GM20000 (cell line): ENCODE measurements around the gene MAP3K12.

Source experiments
- DNase-seq: peaks from one replicate; pipeline ENCODE4 v3.0.0; 2012; ENCODE audit warnings: low spot score
- TF ChIP-seq, protein P1 (sequence below): IDR thresholded peaks from 2 replicates; pipeline ENCODE4 v1.5.1; 2012; ENCODE audit warnings: mild to moderate bottlenecking, control low read depth; ENCODE audit errors: extremely low read depth, missing control alignments

The MAP3K12 gene

DNA sequence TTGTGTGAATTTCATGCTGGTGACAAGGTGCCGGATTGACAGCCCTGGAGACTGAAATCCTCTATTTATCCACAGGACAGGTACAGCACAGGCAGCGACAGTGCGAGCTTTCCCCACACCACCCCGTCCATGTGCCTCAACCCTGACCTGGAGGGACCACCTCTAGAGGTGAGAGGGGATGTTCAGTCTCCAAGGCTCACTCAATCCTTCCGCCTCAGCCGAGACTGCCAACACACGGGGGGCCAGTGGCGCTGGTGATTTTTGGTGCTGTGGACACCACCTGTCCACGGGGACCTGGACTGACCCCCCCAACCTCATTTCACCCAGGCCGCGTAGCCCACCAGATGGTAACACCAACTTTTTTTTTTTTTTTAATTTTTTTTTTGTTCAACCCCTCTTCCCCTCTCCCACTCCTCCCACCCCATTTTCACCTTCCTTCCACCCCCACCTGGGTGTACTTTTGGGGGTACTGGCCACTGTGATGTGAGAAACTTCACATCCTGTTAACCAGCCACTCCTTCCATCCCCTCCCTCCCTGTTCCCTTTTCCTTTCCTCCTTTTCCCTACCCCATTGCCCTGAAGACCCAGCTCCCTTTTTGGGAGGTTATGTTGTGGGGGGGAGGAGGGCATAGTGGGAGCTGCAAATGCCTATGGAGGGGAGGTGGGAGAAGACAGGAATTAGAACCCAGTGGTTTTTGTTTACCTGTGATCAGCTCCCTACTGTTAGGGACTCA lies 34.4 kb downstream of the MAP3K12 start:
- no peak for DNase-seq
- TF ChIP-seq, protein P1, sequence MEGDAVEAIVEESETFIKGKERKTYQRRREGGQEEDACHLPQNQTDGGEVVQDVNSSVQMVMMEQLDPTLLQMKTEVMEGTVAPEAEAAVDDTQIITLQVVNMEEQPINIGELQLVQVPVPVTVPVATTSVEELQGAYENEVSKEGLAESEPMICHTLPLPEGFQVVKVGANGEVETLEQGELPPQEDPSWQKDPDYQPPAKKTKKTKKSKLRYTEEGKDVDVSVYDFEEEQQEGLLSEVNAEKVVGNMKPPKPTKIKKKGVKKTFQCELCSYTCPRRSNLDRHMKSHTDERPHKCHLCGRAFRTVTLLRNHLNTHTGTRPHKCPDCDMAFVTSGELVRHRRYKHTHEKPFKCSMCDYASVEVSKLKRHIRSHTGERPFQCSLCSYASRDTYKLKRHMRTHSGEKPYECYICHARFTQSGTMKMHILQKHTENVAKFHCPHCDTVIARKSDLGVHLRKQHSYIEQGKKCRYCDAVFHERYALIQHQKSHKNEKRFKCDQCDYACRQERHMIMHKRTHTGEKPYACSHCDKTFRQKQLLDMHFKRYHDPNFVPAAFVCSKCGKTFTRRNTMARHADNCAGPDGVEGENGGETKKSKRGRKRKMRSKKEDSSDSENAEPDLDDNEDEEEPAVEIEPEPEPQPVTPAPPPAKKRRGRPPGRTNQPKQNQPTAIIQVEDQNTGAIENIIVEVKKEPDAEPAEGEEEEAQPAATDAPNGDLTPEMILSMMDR, result no peak

DNA sequence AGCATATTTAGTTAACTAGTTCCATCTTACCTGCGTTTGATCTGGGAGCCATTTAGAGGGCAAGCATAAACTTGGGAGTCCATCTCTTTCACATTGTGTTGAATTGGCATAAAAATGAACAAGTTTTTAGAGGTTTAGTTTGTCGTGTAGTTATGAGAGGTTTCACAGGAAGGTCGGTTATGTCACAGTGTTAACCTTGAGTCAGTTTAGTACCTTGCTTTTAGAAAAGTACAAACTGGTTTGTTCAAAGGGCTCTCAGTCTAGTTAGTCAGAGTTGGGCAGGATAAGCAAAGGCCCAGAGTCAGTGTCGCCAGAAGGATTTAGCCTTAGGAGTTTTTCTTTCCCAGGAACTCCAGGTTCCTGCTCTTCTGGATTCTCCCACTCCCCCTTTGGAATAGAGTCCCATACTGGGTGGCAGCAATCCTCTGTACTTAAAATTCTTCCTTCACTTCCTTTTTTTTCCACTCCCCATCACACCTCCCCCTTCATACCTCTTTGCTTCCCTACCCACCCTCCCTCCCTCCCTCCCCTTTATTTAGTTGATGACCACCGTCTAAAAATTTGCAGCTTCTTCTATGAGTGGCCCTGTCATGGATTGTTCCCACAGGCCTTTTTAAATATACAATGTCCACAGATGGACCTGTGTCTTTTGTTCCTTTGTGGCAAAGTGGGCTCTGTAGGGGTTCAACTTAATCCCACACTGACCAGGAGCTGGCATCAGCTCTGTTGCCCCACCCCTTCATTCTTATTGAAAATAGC lies 35.3 kb downstream of the MAP3K12 start:
- TF ChIP-seq, protein P1, result no peak
- no peak for DNase-seq

DNA sequence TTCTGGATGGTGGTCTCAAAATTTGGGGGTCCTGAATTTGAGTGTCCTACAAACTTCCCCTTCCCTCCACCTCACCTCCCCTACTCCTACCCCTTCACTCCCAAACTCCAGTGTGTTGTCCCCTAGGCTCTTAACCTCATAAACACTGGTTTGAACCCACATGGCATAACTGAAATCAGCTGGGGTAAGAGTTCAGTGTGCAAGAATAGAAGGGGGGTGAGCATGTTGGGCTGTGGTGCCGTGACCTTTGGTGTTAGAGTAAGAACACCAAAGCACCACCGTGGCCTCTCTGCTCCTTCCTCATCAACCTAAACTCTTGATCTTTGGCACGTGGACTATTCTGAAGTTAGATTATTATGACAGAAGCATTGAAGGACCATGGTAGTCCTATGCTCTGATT lies 36.3 kb downstream of the MAP3K12 start:
- TF ChIP-seq, protein P1, result no peak
- no peak for DNase-seq

DNA sequence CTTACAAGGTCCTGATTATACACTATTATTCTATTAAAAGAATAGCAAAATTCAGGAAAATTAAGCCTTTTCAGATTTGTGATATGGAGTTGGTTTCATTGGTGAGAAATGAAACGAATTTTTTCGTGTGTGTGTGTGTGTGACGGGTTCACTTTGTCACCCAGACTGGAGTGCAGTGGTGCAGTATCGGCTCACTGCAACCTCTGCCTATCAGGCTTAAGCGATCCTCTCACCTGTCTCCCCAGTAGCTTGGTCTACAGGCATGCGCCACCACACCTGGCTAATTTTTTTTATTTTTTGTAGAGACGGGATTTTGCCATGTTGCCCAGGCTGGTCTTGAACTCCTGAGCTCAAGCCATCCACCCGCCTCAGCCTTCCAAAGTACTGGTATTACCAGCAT lies 37.7 kb downstream of the MAP3K12 start:
- TF ChIP-seq, protein P1, result no peak

DNA sequence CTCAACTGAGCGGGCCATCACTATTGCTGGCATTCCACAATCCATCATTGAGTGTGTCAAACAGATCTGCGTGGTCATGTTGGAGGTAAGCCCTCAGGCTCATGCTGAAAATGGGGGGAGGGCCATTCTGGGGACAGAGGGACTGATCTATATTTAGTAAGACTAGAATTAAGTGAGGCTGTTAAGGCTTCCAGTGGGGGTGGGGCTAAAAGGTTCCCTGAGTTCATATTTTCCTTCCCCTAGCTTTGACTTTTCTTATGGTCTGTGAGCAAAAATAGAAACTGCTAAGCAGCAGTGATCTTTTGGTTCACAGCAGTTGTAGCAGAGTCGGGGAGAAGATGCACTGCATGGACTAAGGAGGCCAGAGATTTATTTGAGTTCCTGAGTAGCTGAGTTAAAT lies 38.2 kb downstream of the MAP3K12 start:
- DNase-seq, result no peak
- TF ChIP-seq, protein P1, result no peak

More for the DNA sequence above, 37.7 kb downstream of the MAP3K12 start:
- DNase-seq, result no peak

DNA sequence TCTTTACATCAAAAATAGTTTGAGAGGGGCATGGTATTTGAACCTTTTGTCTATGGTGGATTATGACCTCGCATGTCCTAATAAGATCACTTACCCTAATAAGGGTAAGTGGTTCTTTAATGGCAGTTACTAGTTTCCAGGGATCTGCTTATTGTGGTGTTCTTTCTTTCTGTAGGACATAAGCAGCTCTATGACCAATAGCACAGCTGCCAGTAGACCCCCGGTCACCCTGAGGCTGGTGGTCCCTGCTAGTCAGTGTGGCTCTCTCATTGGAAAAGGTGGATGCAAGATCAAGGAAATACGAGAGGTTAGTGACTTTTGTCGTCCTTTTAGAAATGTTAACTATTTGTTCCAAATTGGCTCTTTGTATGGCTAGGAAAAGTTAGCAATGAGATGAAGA lies 40.2 kb downstream of the MAP3K12 start:
- TF ChIP-seq, protein P1, result no peak
- no peak for DNase-seq

DNA sequence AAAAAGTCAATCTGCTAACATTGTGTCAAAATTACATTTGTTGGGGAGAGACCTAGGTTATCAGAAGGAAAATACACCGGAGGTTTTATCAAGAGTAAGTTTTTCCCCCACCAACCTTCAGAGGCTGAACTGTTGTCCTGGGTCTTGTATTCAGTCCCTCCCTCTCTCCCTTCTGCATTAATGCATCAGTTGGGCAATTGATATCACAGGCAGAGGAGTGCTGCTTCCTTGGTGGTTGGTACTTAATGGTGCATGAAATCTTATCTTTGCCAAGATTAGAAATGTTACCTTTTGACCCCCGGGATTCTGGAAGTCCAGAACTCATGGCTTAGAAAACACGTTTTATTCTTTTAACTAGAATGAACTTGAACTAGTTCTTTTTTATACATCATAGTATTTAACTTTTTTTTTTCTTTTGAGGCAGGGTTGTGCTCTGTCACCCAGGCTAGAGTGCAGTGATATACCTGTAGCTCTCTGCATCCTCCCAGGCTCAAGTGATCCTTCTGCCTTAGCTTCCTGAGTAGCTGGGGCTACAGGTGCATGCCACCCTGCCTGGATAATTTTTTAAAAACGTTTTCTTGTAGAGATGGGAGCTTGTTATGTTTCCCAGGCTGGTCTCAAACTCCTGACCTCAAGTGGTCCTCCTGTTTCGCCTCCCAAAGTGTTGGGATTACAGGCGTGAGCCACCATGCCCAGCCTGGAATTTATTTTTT lies 42.4 kb downstream of the MAP3K12 start:
- DNase-seq, result no peak
- TF ChIP-seq, protein P1, result no peak
